Embryonic facial prominence (tissue), 1 donor: ENCODE results near the gene VWF.
A peak's percentile ranks its signal among the peaks of the same experiment; 100 is the strongest.

Experiments used
- DNase-seq: peaks from one replicate; pipeline ENCODE4 v3.0.0-alpha.2; 2016; ENCODE audit errors: extremely low spot score

The VWF gene

DNA sequence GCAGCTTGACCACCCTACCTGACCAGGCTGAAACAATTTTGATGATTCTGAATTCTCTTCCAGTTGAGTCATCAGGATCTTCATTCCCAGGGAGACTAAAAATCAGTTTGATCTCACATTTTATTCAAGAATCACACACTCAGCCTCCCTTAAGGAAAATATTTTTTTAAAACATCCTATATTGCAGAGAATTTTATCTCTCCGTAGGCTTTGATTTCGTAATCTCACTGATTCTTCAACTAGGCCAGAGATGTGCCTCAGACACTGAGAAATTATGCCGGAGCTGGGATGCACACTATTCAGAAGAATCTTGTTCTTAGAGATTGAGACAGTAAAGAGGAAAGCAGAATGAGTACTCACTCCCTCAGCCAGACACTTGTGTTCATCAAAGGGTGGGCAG is 172.4 kb downstream of the VWF start:
- no peak for DNase-seq

DNA sequence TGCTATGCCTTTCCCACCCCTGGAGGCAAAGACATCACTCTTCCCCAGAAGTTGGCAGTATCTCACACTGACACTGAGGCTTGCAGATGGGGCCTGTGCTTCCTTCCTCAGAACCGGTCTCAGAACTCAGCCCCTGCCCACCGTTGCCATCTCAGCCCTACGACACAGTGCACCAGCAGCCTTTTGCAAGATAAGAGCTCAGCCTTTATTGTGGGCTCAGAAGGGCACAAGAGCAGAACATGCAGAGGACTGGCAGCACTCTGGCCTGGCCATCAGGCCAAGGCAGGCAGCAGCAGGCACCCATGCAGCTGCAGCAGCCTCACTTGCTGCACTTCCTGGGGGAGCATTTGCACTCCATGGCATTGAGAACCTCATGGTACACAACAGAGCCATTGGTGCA is 175.8 kb downstream of the VWF start:
- no peak for DNase-seq

DNA sequence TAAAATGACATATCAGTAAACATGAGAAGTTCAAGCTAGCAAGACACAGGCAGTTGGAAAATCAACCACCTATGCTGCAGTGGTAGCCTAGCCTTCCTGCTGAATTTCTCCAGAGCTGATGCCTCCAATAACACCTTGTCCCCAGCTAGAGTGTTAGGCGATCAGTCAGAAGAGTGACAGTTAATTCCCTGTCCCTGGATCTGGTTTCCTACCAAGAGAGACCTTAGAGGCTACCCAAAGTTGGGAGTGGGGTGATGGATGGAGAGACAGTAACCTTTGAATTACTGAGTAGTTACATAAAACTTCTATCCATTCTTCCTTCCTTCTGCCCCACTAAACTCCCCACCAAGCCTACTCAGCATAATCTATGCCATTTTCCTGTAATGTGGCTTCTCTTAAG is 177.5 kb downstream of the VWF start:
- no peak for DNase-seq

- DNase-seq: no peak
Measured at GRCh38 chr12:5946388-5946787, 178.1 kb downstream of the VWF start.

DNA sequence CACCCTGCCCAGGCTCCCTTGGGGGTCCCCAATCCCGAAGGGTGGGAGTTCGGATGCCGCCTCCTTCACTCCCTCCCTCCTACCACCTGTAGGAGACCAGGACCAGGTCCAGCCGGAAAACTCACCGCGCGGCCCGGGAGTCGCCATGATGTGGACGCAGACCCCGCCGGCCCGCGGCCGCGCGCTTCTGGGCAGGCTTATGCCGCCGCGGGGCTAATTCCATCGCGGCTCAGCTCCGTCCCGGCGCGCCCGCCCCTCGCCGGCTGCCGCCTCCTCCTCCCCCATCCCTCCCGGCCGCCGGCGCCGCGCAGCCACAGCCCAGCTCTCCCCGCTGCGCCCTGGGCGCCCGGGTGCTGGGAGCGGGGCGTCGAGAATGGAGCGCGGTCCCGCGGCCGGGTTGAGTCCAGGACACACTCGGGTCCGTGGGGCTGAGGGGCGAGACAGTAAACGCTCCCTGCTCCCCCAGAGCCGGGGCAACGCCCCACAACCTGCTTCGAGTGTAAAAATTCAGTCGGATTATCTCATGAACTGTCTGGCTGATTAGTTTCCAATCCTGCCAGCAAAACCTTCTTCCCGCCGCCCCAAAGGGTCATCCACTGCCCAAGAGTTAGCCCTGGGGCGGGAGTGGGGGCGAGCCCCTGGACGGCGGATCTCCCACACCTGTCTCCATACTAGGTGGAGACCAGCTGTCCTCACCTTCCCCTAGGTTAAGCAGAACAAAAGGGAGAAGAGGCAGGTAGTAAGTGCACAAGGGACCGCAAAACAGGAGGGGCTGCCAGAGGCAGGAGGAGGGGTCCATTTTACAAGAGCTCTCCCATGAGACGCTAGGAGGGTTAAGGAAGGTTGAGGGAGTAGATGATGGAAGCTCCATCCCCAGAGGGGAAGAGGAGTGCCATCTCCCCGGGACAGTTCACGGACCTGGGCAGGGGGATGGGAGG is 179.1 kb downstream of the VWF start, which contains the start of gene ANO2:
Gene ANO2, minus strand, starts transcription at position 189 of the 938 bp plus-strand sequence. Its CDS starts 42 bp downstream, at position 147.
- peak; percentile 10 for DNase-seq

DNA sequence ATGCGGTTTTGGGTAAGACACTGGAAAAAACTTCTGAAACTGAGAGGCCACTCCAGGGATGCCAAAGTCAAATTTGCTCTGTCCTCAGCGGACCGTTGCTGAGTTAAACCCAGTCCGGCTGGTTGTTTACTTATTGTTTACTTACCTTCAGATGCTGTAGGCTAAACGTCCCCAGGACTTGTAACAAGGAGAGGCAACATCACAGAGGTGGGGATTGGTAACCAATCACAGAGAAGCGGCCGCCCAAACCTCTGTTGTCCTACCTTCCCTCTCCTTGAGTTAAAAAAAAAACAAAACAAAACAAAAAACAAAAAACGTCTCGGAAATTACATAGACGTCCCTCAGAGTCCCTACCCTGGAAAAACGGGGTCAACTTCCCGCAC is 179.8 kb downstream of the VWF start:
- DNase-seq: peak; percentile 20

GRCh38 chr12:5944053-5944452 is 180.4 kb downstream of the VWF start:
- no peak for DNase-seq

GRCh38 chr12:5941907-5942306 is 182.6 kb downstream of the VWF start:
- no peak for DNase-seq

DNA sequence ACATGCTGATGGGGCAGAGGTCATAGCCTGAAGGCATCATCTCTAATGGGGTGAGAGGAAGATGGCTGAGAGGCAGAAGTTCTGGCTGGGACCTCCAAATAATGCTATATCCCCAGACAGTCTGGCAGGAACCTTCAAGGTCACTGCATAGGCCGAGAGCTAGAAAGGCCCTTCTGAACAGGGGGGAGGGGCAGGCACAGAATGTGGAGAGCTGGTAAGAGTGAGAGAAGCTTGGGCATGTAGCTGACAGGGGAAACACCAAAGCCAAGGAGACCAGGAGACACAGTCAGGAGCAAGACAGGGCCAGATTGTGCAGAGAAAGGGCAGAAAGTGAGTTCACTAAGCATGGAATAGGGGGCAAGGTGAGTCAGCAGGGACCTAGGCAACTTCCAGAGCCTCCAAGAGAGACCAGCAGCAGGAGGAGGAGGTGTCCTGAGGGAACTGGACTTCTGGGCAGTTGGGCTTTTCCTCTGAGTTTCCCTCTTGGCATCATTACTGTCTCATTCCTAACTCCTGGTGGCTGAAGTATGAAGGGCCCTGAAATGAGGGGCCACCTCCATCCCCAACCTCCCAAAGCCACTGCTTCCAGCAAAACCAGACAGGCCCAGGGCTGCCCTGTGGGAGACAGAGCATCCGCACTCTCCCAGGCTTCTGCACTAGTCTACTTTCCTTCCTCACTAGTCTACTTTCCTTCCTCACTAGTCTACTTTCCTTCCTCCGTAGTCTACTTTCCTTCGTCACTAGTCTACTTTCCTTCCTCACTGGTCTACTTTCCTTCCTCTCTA is 196.5 kb downstream of the VWF start:
- DNase-seq: no peak

DNA sequence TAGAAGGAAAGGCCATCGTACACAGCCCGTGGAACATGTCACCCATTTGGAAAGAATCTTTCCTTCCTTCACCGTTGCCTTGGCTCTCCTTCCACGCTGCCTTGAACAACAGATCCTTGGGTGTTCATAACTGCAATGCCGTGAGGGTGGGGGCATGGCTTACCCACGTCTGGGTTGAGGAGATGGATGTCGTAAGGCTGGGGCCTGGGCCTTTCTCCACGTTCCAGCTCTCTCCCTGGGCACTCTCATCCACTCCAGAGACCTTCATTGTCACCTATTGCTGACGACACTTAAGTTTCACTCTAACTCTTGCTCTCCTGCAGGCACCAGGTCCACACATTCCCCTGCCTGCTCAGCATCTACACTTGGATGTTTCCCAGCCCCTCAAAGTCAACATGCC is 198.8 kb downstream of the VWF start:
- DNase-seq: no peak

GRCh38 chr12:5924342-5924741 is 200.1 kb downstream of the VWF start:
- no peak for DNase-seq

GRCh38 chr12:5923751-5924150 is 200.7 kb downstream of the VWF start:
- no peak for DNase-seq

DNA sequence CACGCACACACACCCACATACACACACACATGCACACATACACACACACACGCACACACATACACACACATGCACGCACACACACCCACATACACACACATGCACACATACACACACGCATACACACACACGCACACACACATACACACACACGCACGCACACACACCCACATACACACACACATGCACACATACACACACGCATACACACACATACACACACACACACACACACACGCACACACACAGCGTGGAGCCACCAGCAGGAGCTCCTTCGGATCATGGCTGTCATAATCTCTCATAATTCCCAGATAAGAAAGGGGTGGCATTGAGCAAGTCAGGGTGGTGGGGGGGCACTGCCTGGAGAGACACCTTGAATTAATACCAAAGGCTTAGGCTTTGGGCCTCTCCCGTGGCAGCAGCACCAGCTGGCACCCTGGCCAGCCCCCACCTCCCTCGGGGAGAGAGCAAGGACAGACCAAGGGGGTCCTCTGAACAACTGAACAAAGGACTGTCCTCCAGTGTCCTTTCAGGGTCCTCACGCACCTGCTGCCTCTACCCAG is 201.3 kb downstream of the VWF start:
- DNase-seq: no peak

DNA sequence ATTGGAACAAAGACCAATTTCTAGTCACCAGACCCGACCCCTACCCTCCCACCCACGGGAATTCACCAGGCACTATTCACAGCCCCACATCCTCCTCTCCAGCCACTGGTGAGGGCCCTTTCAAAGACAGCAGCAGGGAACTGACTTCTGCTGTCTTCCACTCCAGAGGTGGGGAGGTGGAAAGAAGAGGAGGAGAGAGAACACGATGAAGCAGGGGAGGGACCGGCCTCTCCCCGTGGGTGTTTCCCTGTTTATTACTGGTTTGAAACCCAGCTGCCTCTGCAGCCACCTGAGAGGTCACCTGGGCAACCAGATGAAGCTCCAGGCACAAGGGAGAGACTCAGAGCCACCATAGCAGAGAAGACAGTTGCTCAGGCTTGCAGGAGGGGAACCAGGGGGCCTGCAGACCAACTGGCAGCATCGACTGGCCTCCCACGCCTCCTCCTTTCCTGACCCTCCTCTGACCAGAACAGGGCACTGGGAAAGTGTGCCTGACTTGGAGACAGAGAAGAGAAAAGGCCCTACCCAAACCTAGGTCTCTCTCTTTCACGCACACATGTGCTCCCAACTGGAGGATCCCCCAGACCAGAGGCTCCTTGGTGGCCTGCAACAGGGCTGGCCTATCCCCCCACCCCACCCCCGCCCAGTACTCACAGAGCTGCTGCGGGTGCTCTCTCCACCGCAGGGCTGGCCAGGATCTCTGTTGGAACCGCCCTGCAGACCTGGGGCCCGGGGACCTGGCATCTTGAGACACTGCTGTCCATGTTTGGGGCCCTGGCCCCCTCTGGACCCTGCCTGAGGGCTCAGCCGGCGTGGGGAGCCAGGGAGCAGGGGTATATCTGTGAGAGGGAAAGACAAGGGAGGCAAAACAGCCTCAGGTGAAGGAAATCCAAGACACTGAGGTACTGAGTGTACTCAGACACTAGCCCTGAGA is 202.2 kb downstream of the VWF start:
- no peak for DNase-seq

GRCh38 chr12:5921027-5921909 is 203.2 kb downstream of the VWF start:
- no peak for DNase-seq

DNA sequence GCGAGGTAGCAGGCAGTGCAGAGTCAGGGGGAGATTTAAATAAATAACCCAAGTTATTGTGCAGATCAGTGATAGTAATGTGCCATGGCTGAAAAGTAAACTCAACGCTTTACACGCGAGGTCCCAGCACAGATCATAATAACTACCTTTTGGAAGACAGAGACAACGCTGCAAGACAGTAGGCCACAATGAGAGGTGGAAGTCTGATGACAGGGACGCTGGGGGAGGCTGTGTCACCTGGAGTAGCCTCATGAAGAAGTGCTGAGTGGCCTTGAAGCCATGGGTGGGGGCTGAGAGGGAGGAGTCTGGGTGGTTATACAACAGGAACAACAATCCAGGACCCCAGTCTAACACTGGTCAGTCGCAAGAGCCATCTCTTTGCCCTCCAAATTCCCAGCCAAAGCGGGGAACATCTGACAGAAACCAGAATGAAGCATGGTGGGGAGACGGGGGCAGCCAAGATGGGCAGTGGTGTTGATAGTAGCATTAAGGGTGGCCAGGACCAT is 207.6 kb downstream of the VWF start:
- no peak for DNase-seq

DNA sequence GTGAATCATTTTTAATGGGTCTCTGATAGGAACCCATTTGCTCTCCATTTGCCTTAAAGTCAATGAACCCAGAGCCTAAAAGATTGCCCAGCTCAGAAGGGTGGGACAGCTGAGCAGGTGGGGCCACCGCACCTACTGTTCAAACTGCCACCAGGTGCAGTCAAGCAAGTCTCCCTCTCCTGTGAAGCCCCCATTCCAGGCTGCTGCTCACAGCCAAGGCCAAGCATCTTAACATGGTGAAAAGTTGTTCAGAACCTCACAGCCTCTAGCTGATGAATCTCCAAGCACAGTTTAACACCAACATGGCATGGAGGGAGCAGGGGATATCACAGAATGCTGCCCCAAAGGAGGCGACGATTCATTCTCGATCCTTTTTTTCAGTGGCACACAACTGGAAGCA is 209.0 kb downstream of the VWF start:
- no peak for DNase-seq

DNA sequence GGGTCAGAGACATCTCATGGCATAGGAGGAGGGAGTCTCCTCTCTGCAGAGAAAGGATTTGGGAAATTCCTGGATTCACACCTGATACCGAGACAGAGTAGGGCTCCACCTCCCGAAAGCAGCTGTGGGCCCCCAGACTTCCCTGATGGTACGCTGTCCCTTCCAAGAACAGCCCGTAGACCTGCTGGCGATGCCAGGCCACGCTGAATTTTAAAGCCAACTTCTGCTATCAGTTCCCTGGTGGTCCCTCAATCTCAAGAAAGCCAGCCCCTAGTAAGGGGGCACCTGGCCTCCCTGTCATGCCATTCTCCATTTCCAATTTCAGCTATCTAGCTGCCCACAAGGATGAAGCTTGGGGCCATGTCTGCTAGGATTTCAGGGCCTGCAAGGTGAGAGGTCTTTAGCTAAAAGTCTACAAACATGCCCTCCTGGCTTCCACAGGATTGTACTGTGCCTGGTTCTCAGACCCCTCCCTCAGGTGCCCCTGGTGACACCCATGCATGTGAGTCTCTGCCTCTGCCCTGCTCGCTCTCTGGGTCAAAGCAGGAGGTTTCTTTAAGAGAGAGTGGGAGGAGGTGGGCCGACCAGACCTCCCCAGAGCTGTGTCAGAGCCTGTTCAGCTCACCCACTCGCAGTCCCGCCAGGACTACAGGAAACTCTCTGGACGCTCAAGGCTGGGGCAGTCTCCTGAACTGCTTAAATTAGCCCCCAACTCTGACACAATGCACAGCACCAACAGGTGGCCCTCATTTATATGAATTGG is 209.9 kb downstream of the VWF start:
- no peak for DNase-seq

- DNase-seq: no peak
Measured at GRCh38 chr12:5913387-5913786, 211.1 kb downstream of the VWF start.
